ENCODE data around the gene COX7A1.

COX7A1 gene

DNA sequence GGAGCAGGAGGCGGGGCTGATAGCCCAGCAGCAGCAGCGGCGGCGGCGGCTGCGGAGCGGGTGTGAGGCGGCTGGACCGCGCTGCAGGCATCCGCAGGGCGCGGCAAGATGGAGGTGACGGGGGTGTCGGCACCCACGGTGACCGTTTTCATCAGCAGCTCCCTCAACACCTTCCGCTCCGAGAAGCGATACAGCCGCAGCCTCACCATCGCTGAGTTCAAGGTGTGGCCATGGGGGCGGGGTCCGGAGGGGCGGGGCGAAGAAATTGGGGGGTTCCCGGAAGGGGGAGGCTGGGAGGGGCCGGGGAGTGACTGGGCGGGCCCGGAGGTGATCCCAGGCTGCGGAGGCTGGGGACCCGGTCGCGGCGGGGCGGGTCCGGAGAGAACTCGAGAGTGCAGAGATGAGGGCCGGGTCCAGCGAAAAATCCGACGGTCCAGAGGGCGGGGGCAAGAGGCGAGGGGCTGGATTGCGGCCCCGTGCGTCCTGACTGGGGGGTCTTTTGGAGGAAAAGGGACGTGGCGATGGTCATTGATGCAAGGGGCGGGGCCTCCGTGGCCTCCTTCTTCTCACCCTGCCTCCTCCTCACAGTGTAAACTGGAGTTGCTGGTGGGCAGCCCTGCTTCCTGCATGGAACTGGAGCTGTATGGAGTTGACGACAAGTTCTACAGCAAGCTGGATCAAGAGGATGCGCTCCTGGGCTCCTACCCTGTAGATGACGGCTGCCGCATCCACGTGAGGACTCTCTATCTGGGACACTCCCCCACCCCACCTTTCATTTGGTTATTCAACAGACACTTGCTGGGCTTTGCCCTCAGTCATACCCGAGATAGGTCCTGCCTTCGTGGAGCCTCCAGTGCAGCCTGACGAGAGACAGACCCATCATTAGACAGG, 36.5 kb downstream of the COX7A1 start, which contains the start of gene TBCB:
TSS of gene TBCB (plus strand) at position 16 of the 891 bp plus-strand sequence. CDS start at position 109, 93 bp downstream.
- H3K9me3 Mint-ChIP-seq: no peaks in the 10 kb centered on the region
- H3K4me1 Mint-ChIP-seq: peaks cover 19% of the 10 kb centered on the region
- TF ChIP-seq, protein P1, sequence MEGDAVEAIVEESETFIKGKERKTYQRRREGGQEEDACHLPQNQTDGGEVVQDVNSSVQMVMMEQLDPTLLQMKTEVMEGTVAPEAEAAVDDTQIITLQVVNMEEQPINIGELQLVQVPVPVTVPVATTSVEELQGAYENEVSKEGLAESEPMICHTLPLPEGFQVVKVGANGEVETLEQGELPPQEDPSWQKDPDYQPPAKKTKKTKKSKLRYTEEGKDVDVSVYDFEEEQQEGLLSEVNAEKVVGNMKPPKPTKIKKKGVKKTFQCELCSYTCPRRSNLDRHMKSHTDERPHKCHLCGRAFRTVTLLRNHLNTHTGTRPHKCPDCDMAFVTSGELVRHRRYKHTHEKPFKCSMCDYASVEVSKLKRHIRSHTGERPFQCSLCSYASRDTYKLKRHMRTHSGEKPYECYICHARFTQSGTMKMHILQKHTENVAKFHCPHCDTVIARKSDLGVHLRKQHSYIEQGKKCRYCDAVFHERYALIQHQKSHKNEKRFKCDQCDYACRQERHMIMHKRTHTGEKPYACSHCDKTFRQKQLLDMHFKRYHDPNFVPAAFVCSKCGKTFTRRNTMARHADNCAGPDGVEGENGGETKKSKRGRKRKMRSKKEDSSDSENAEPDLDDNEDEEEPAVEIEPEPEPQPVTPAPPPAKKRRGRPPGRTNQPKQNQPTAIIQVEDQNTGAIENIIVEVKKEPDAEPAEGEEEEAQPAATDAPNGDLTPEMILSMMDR (IDR thresholded peaks at IDR 0.05; ENCODE audit: unreplicated experiment in 3 of 3): no peak
- peak within 1 kb of the TSS; percentile 83 to 93 (median 83) for H3K27ac Mint-ChIP-seq
- H3K27me3 Mint-ChIP-seq (ENCODE audit: low read depth): no peaks in the 10 kb centered on the region
- H3K4me3 Mint-ChIP-seq: peak within 1 kb of the TSS; percentile 88 to 96 (median 92)
- H3K36me3 Mint-ChIP-seq (ENCODE audit: low read depth): peaks cover 49% of the 10 kb centered on the region

DNA sequence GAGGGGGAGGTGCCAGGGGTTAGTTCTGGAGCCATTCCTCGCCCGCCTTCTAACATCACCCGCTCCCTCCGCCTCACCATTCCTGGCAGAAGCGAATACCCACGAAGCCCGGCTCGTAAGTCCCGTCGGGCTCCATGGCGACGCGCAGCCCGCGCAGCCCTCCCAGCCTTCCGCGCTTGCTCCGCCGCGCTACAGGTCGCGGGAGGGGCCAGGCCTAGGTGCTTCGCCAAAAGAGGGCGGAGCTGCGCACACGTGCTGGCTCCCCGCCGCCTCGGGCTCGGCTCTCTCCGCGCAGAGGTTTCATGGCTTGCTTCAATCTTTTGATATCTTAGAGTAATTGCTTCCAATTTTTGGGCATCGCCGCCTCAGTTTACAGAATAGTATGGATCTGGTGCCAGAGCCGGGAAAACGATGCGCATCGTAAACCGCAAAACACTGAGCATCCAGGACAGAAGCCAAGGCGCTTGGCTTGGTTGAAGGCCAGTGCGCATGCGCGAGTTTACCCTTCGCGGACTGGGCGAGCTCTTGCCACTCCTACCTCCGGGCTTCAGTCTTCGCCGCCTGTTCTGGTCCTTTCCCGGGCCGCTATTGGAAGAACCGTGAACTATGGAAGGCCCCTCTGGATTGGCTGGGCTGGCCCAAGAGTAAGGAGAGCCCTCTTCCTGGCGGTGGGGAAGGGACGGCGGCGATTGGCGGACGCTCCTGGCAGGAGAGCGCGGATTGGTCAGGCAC, 37.4 kb downstream of the COX7A1 start, which contains the start of gene POLR2I:
TSS of gene POLR2I (minus strand) at position 155 of the 732 bp plus-strand sequence. CDS start at position 136, 19 bp downstream.
- H3K4me3 Mint-ChIP-seq: peak within 1 kb of the TSS; percentile 88 to 96 (median 92)
- no peaks in the 10 kb centered on the region for H3K27me3 Mint-ChIP-seq (ENCODE audit: low read depth)
- TF ChIP-seq, protein P1 (IDR thresholded peaks at IDR 0.05; ENCODE audit: unreplicated experiment in 3 of 3): no peak
- H3K4me1 Mint-ChIP-seq: peaks cover 19% of the 10 kb centered on the region
- no peaks in the 10 kb centered on the region for H3K9me3 Mint-ChIP-seq
- H3K27ac Mint-ChIP-seq: peak within 1 kb of the TSS; percentile 83 to 93 (median 83)
- peaks cover 45% of the 10 kb centered on the region for H3K36me3 Mint-ChIP-seq (ENCODE audit: low read depth)

DNA sequence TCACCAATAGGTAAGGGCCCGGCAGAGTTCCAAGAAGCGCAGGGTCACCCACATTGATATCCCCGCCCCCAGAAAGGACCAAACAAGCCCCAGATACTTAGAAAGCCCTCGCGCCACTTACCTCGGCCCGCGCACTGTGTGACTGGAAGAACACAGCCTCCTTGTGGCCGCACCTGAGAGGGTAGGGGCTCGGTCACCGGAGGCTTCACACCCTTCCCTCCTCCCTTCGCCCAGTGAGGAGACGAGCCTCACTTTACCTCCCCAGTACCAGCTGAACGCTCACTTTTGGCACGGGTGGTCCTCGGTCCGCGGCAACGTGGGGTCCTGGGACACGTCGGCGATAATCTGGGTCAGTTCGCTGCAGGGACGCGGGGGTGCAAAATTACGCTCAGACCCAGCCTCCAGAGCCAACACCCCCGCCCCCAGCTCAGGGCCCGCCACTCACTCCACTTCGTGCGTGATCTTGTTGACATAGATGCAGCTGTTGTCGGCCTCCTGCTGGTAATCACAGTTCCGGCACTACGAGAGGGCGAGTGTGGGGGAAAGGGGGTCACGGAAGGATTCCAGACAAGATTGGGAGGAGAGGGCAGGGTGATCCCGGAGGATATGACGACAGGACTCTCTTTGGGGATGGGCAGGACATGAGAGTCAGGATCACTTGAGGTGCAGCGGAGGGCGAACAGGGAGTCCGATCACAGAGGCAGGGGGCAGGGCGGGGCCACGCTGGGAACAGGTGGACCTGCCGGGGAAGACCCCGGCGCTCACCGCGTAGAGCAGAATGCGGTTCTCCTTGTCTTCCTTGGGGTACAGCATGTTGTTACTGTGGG, 38.1 kb downstream of the COX7A1 start:
- TF ChIP-seq, protein P1 (IDR thresholded peaks at IDR 0.05; ENCODE audit: unreplicated experiment in 3 of 3): peak in 1 of 3 experiments; percentile 8
- Mint-ChIP-seq H3K36me3 (ENCODE audit: low read depth) (peaks cover 40% of the 10 kb centered on the region), H3K27me3 (ENCODE audit: low read depth) (no peaks in the 10 kb centered on the region), H3K4me3 (peak overlapping the region; percentile 88 to 96 (median 92)), H3K27ac (peak overlapping the region; percentile 83 to 93 (median 83)), H3K4me1 (peaks cover 19% of the 10 kb centered on the region), H3K9me3 (no peaks in the 10 kb centered on the region)

DNA sequence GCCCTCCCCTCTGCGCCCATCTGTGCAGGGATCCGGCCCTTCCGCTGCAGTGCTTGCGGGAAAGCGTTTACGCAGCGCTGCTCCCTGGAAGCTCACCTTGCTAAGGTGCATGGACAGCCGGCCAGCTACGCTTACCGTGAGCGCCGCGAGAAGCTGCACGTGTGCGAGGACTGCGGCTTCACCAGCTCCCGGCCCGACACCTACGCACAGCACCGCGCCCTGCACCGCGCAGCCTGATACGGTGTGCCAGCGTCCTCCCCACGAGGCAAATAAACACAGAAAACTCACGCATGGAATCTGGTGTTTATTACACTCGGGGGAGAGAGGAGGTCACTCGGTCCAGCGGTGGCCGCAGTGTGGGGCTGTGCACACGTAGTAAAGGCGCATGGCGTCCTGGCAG, 38.8 kb downstream of the COX7A1 start:
- Mint-ChIP-seq H3K27ac (peak overlapping the region; percentile 73 to 93 (median 83)), H3K36me3 (ENCODE audit: low read depth) (peaks cover 36% of the 10 kb centered on the region), H3K9me3 (no peaks in the 10 kb centered on the region), H3K4me3 (peak overlapping the region; percentile 88 to 96 (median 92)), H3K4me1 (peaks cover 19% of the 10 kb centered on the region), H3K27me3 (ENCODE audit: low read depth) (no peaks in the 10 kb centered on the region)
- TF ChIP-seq, protein P1 (IDR thresholded peaks at IDR 0.05; ENCODE audit: unreplicated experiment in 3 of 3): no peak

DNA sequence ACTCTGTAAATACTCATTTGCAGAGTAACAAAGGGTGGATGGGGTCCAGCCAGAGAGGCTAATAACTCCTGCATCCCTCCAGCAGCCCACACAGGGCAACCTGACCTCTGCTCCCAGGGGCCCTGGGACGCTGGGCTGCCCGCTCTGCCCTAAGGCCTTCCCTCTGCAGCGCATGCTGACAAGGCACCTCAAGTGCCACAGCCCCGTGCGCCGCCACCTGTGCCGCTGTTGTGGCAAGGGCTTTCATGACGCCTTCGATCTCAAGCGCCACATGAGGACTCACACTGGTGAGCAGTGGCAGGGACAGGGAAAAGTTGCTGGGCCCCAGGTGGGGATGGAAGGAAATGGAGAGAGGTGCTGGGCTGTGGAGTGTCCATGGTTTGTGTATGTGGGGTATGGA, 39.6 kb downstream of the COX7A1 start:
- peak overlapping the region; percentile 78 to 96 (median 88) for H3K4me3 Mint-ChIP-seq
- no peaks in the 10 kb centered on the region for H3K9me3 Mint-ChIP-seq
- no peaks in the 10 kb centered on the region for H3K27me3 Mint-ChIP-seq (ENCODE audit: low read depth)
- H3K27ac Mint-ChIP-seq: no peak overlapping the region
- H3K36me3 Mint-ChIP-seq (ENCODE audit: low read depth): peaks cover 33% of the 10 kb centered on the region
- peaks cover 19% of the 10 kb centered on the region for H3K4me1 Mint-ChIP-seq
- TF ChIP-seq, protein P1 (IDR thresholded peaks at IDR 0.05; ENCODE audit: unreplicated experiment in 3 of 3): no peak
